DND-41 (cell line): ENCODE measurements around the gene WDR45B.

Experiments
- ATAC-seq: fragments of 200-7000 bp; cut with Tn5 transposase; 3 replicates; pipeline ENCODE4 v1.9.1; 2021; ENCODE audit warnings: low read depth; ENCODE audit not compliant: insufficient read depth
- DNase-seq: peaks from one replicate; pipeline ENCODE4 v3.0.0-alpha.2; 2020
- H2AFZ ChIP-seq: 2 replicates; pipeline ENCODE4 v1.6.0; 2012; ENCODE audit warnings: low read depth, low read length
- H3K27ac ChIP-seq: 2 replicates; pipeline ENCODE4 v1.5.1; 2012; ENCODE audit warnings: low read length, inconsistent platforms
- H3K27me3 ChIP-seq: fragments of 200-600 bp; sonication (generic); 2 replicates; pipeline ENCODE4 v1.6.0; 2012; ENCODE audit warnings: low read length, mild to moderate bottlenecking, inconsistent platforms; ENCODE audit not compliant: insufficient read depth, poor library complexity
- H3K36me3 ChIP-seq: 2 replicates; pipeline ENCODE4 v1.5.1; 2012; ENCODE audit warnings: low read length, inconsistent platforms; ENCODE audit not compliant: insufficient read depth
- H3K4me1 ChIP-seq: 2 replicates; pipeline ENCODE4 v1.5.1; 2012; ENCODE audit warnings: mild to moderate bottlenecking, low read length; ENCODE audit not compliant: insufficient read depth
- H3K4me2 ChIP-seq: 2 replicates; pipeline ENCODE4 v1.6.0; 2012; ENCODE audit warnings: mild to moderate bottlenecking, moderate library complexity, low read length, inconsistent platforms; ENCODE audit not compliant: insufficient read depth
- H3K4me3 ChIP-seq, 2 experiments: fragments of 200-600 bp in 1 of 2; shearing (Covaris generic) in 1 of 2; 2 replicates each; pipeline ENCODE4 v1.5.1; 2012 to 2016; ENCODE audit warnings: inconsistent platforms in 2 of 2, low read length in 2 of 2, mild to moderate bottlenecking in 2 of 2, low read depth in 1 of 2, moderate library complexity in 1 of 2
- H3K79me2 ChIP-seq: 2 replicates; pipeline ENCODE4 v1.6.0; 2012; ENCODE audit warnings: low read length, inconsistent platforms; ENCODE audit not compliant: insufficient read depth
- H3K9ac ChIP-seq: 2 replicates; pipeline ENCODE4 v1.6.0; 2012; ENCODE audit warnings: low read depth, mild to moderate bottlenecking, inconsistent platforms, low read length, moderate library complexity
- H3K9me3 ChIP-seq: 2 replicates; pipeline ENCODE4 v1.5.1; 2012; ENCODE audit warnings: low read length, moderate library complexity, mild to moderate bottlenecking, inconsistent platforms; ENCODE audit not compliant: insufficient read depth, severe bottlenecking
- H4K20me1 ChIP-seq: 2 replicates; pipeline ENCODE4 v1.6.0; 2012; ENCODE audit warnings: low read length; ENCODE audit not compliant: insufficient read depth
- EZH2 ChIP-seq: IDR thresholded peaks from 3 replicates; pipeline ENCODE4 v1.6.1; 2012; ENCODE audit warnings: borderline replicate concordance, low read depth, mild to moderate bottlenecking, moderate library complexity, low read length, inconsistent platforms; ENCODE audit not compliant: severe bottlenecking
- TF ChIP-seq, protein P1 (sequence below): IDR thresholded peaks from 2 replicates; pipeline ENCODE4 v1.5.1; 2012; ENCODE audit warnings: borderline replicate concordance, low read length, moderate library complexity, mild to moderate bottlenecking; ENCODE audit not compliant: poor library complexity, severe bottlenecking; ENCODE audit errors: extremely low read depth

The WDR45B gene

DNA sequence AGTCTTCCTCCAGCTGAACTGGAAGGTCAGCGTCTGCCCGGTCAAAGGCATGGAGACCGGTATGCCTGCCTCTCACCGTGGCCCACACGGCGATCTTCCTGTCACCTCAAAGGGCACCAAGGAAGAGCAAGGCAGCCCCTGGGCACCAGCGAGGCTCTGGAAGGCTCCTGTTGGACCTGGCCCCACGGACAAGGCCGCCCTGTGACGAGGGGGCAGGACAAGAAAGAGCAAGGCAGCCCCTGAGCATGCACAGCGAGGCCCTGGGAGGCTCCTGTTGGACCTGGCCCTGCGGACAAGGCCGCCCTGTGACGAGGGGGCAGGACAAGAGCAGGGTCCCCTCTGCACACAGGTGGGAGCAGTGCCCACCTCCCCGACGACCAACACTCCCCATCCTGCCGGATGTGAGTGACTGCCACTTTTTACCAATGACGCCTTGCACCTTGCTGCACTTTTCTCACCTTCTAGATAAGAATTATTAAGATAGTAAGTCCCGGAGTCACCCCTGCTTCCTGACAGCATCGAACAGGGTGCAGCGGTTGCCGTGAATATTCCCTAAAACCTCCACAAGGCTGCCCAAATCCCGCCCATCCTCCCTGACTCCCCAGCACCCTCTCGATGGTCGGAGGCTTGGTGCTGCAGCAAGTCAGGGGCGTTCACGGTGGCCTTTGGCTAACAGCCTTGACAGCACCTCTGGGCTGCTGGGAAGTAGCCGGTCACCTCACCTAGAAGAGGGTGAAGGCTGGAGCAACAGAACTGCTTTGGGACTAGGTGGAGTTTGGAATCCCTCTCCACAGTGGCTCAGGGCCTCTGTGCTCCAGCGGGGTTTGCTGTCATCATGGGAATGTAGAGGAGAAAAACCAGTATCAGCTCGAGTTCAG lies 5.6 kb upstream of the WDR45B start:
- Histone ChIP-seq H3K36me3 (no peaks in the 10 kb centered on the region), H3K4me1 (peaks cover 3% of the 10 kb centered on the region)

DNA sequence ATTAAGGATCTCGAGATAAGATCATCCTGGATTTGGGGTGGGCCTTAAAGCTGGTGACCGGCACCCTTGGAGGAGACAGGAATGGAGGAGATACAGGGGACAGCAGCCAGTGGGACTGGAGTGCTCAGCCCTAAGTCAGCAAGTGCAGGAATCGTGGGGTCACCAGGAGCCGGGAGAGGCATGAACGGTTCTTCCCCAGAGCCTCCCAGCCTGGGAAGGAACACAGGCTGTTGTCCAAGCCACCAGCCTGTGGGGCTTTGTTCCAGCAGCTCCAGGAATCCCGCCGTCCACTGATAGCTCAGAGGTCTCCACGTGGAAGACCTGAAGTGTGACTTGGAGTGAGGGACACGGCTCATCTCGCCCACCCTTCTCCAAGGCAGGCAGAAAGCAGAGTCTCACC lies 2.5 kb upstream of the WDR45B start:
- DNase-seq, result no peak
- H4K20me1 ChIP-seq, result peaks cover 23% of the 10 kb centered on the region
- H3K27me3 ChIP-seq, result no peaks in the 10 kb centered on the region
- no peak overlapping the region for H2AFZ ChIP-seq
- H3K79me2 ChIP-seq, result peaks cover 25% of the 10 kb centered on the region
- H3K4me2 ChIP-seq, result no peak overlapping the region
- TF ChIP-seq, protein P1, sequence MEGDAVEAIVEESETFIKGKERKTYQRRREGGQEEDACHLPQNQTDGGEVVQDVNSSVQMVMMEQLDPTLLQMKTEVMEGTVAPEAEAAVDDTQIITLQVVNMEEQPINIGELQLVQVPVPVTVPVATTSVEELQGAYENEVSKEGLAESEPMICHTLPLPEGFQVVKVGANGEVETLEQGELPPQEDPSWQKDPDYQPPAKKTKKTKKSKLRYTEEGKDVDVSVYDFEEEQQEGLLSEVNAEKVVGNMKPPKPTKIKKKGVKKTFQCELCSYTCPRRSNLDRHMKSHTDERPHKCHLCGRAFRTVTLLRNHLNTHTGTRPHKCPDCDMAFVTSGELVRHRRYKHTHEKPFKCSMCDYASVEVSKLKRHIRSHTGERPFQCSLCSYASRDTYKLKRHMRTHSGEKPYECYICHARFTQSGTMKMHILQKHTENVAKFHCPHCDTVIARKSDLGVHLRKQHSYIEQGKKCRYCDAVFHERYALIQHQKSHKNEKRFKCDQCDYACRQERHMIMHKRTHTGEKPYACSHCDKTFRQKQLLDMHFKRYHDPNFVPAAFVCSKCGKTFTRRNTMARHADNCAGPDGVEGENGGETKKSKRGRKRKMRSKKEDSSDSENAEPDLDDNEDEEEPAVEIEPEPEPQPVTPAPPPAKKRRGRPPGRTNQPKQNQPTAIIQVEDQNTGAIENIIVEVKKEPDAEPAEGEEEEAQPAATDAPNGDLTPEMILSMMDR, result no peak
- no peak for TF ChIP-seq EZH2
- no peak overlapping the region for H3K4me3 ChIP-seq
- H3K9ac ChIP-seq, result no peak overlapping the region
- H3K9me3 ChIP-seq, result no peaks in the 10 kb centered on the region
- no peak overlapping the region for H3K27ac ChIP-seq
- no peak for ATAC-seq
- peaks cover 23% of the 10 kb centered on the region for H3K4me1 ChIP-seq
- peaks cover 9% of the 10 kb centered on the region; the same call in 1 of the 2 replicates for H3K36me3 ChIP-seq

More for the DNA sequence above, 5.6 kb upstream of the WDR45B start:
- Histone ChIP-seq H2AFZ (no peak overlapping the region), H3K4me2 (no peak overlapping the region), H3K4me3 (no peak overlapping the region), H4K20me1 (no peaks in the 10 kb centered on the region), H3K9ac (no peak overlapping the region), H3K79me2 (no peaks in the 10 kb centered on the region), H3K9me3 (no peaks in the 10 kb centered on the region), H3K27ac (no peak overlapping the region), H3K27me3 (no peaks in the 10 kb centered on the region)
- TF ChIP-seq EZH2, result no peak
- TF ChIP-seq, protein P1, result no peak
- no peak for DNase-seq
- ATAC-seq, result no peak

DNA sequence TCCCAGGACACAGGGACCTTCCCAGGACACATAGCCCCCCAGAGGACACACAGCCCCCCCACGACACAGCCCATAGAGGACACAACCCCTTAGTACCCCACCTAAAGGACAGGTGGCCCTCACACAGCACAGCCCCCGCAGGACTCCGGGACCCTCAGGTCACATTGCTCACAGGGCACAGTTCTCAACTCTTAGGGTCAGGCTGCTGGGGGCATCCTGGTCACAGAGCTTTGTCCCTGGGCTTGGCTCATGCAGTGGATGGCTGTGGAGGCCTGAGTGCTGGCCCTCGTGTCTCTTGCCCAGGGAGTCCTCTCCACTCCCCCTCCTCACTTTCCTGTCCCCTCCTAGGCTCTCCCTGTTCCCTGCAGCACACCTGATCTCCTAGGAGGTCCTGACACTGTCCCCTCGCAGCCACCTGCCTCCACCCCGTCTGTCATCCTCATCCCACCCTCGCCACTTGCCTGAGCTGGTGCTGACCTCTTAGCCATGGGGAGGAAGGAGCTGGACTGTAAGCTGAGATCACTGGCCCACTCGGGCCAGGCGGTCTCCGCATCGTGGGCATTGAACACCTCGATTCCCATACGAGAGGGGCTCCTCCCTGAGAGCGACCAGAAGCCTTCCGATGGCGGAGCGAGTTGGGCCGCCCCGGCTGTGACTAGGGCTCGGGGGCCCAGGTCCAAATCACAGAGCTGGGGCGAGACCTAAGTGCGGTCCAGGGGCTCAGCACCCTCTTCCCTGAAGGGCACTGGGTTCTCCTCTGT lies 1.4 kb upstream of the WDR45B start:
- Histone ChIP-seq H3K27ac (no peak overlapping the region), H3K9ac (no peak overlapping the region)
- TF ChIP-seq, protein P1, result no peak
- no peak for TF ChIP-seq EZH2

More for the DNA sequence above, 1.4 kb upstream of the WDR45B start:
- peaks cover 36% of the 10 kb centered on the region for H3K79me2 ChIP-seq
- no peak overlapping the region for H3K4me2 ChIP-seq
- DNase-seq (no peak), ATAC-seq (no peak)
- H4K20me1 ChIP-seq, result peaks cover 32% of the 10 kb centered on the region
- H3K9me3 ChIP-seq, result no peaks in the 10 kb centered on the region
- no peak overlapping the region for H2AFZ ChIP-seq
- peaks cover 13% of the 10 kb centered on the region for H3K36me3 ChIP-seq
- H3K4me3 ChIP-seq, result no peak overlapping the region
- peaks cover 28% of the 10 kb centered on the region for H3K4me1 ChIP-seq
- no peaks in the 10 kb centered on the region for H3K27me3 ChIP-seq
